ENCODE data around the gene ASH1L. TPM values are rescaled to one million over a fixed set of nuclear protein-coding genes. Genes with fewer than 3 reads are reported as not detected.
A peak's percentile ranks its signal among the peaks of the same experiment; 100 is the strongest.
"Not testable (repeated sequence)": the region's sequence is repeated elsewhere in the genome, so short reads cannot be mapped to it uniquely, and the experiment has no call there.

ASH1L gene
- total RNA-seq, 2 donors from 2014 or later, result 40.3 to 47.2 TPM

DNA sequence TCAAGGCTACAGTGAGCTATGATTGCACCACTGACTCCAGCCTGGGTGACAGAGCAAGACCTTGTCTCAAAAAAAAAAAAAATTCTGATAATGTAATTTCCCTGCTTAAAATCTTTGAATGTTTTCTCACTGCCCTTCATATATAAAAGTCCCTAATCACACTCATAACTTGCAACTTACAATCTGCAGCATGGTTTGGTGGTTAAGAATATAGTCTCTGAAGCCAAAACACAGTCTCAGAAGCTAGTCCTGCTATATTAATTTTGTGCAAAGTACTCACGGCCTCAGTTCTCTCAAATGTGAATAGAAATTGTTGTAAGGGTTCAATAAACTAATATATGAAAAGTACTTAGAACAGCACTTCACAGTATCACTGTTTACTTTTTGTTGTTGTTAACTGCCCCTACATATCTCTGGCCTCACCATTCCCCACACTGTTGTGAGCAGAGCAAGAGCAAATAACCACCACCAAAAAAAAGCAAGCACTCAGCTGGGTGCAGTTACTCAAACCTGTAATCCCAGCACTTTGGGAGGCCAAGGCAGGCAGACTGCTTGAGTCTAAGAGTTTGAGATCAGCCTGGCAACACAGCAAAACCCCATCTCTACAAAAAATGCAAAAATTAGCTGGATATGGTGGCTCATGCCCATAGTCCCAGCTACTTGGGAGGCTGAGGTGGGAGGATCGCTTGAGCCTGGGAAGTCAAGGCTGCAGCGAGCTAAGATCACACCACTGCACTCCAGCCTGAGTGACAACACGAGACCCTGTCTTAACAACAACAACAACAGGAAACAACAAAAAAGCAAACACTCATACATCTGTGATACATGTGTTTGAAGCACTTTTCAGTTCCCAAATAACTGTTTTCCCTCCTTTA is 22.4 kb downstream of the ASH1L start:
- H3K9me3 Mint-ChIP-seq, result no peaks in the 10 kb centered on the region
- H3K4me3 Mint-ChIP-seq, result peak overlapping the region; percentile 49 to 67
- no peaks in the 10 kb centered on the region for H3K27me3 Mint-ChIP-seq (ENCODE audit: low read depth)
- peaks cover 0 to 3% of the 10 kb centered on the region in 2 donors for H3K36me3 Mint-ChIP-seq (ENCODE audit: insufficient read depth in 2 of 2)
- DNase-seq, result peak; percentile 22 to 32
- H3K4me1 Mint-ChIP-seq (ENCODE audit: low read depth), result peaks cover 68% of the 10 kb centered on the region
- peak; percentile 12 to 20 for ATAC-seq (replicated peaks in 1 of 2)
- H3K27ac Mint-ChIP-seq, result peak overlapping the region; percentile 75

DNA sequence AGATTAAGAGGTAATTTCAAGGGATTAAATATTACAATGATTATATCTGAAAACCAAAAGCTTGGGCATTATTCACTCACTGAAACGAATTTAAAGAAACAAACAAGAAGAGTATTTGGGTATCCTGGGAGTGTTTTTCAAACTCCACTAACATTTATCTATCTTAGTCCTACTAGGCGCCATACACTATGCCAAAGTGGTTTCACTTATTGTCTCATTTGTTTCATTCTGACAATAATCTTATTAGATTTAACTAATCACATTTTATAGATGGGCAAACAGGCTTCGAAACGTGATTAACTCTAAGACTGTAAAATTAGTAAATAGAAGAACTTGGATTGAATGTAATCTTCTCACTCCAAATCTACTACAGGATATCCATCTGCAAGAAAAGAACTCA is 25.4 kb downstream of the ASH1L start:
- Mint-ChIP-seq H3K36me3 (ENCODE audit: insufficient read depth in 2 of 2) (peaks cover 4 to 10% of the 10 kb centered on the region in 2 donors), H3K4me3 (peak overlapping the region in 1 of 2 donors; percentile 93), H3K9me3 (peaks cover 2% of the 10 kb centered on the region in 2 donors), H3K27ac (peak overlapping the region; percentile 100), H3K27me3 (ENCODE audit: low read depth) (no peaks in the 10 kb centered on the region), H3K4me1 (ENCODE audit: low read depth) (peaks cover 75% of the 10 kb centered on the region)
- DNase-seq, result no peak
- no peak for ATAC-seq (replicated peaks in 1 of 2)

DNA sequence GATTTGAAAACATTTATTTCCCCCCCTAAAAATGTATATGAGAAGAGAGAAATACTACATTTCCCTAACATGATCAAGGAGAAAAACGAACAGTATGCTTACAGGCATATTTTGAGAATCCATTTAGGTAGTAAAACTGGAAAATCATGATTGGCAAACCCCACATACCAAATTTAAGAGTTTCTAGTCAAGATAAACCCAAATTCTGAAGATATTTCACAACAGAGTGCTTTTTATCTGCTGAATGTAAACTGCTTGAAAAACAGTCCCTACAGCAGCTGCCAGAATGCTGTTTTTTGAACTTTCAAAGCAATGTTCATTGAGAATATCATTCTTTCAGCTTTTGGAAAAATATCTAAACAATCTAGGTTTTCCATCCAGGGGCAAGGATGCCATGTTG is 31.0 kb downstream of the ASH1L start:
- peaks cover 45% of the 10 kb centered on the region for H3K4me1 Mint-ChIP-seq (ENCODE audit: low read depth)
- peak overlapping the region; percentile 29 for H3K27ac Mint-ChIP-seq
- no peaks in the 10 kb centered on the region for H3K27me3 Mint-ChIP-seq (ENCODE audit: low read depth)
- DNase-seq (no peak), ATAC-seq (replicated peaks in 1 of 2) (no peak)
- no peak overlapping the region for H3K4me3 Mint-ChIP-seq
- H3K36me3 Mint-ChIP-seq (ENCODE audit: insufficient read depth in 2 of 2), result peaks cover 4 to 14% of the 10 kb centered on the region in 2 donors
- peaks cover 2% of the 10 kb centered on the region in 2 donors for H3K9me3 Mint-ChIP-seq

DNA sequence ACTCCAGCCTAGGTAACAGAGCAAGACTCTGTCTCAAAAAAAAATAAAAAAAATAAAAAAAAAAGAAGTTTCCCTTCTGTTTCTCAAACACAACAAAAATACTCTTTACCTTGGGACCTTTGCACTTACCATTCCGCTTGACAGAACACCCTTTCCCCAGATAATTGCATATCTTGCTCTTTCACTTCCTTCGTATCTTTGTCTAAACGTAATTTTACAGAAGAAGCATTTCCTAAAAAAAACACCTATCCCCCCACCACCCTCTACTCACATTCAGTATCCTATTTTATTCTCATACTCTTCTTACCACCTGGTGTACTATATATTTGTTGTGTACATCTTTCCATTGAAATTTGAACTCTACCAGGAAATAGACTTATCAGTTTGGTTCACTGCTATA is 32.7 kb downstream of the ASH1L start:
- peaks cover 4 to 14% of the 10 kb centered on the region in 2 donors for H3K36me3 Mint-ChIP-seq (ENCODE audit: insufficient read depth in 2 of 2)
- peaks cover 2% of the 10 kb centered on the region in 2 donors for H3K9me3 Mint-ChIP-seq
- H3K4me3 Mint-ChIP-seq, result no peak overlapping the region
- no peak for ATAC-seq (replicated peaks in 1 of 2)
- H3K27me3 Mint-ChIP-seq (ENCODE audit: low read depth), result no peaks in the 10 kb centered on the region
- peaks cover 34% of the 10 kb centered on the region for H3K4me1 Mint-ChIP-seq (ENCODE audit: low read depth)
- H3K27ac Mint-ChIP-seq, result peak overlapping the region; percentile 66
- DNase-seq, result no peak

DNA sequence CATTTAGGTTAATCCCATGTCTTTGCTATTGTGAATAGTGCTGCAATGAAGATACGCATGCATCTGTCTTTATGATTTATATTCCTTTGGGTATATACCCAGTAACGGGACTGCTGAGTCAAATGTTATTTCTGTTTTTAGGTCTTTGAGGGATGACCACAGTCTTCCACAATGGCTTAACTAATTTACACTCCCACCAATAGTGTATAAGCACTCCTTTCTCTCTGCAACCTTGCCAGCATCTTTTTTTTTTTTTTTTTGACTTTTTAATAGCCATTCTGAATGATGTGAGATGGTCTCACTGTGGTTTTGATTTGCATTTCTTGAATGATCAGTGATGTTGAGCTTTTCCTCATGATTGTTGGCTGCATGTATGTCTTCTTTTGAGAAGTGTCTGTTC is 33.5 kb downstream of the ASH1L start:
- Mint-ChIP-seq H3K36me3 (ENCODE audit: insufficient read depth in 2 of 2) (peaks cover 4 to 10% of the 10 kb centered on the region in 2 donors), H3K4me3 (no peak overlapping the region), H3K9me3 (peaks cover 2% of the 10 kb centered on the region in 2 donors), H3K27me3 (ENCODE audit: low read depth) (no peaks in the 10 kb centered on the region), H3K4me1 (ENCODE audit: low read depth) (peaks cover 29% of the 10 kb centered on the region), H3K27ac (peak overlapping the region; percentile 66)
- no peak for DNase-seq
- ATAC-seq (replicated peaks in 1 of 2), result no peak

DNA sequence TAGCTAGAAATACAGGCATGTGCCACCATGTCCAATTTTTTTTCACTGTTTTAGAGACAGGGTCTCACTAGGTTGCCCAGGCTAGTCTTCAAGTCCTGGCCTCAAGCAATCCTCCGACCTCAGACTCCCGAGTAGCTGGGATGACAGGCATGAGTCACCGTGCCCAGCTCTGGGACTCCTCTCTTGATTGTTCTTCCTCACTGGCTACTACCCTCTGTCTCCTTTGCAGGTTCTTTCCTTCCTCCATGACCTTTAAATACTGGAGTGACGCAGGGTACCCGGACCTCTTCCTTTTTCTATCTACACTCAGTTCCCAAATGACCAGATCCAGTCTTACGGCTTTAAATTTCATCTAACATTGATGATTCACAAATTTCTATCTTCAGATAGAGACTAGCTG is 34.9 kb downstream of the ASH1L start:
- H3K27ac Mint-ChIP-seq, result no peak overlapping the region
- H3K27me3 Mint-ChIP-seq (ENCODE audit: low read depth), result no peaks in the 10 kb centered on the region
- DNase-seq, result no peak
- H3K36me3 Mint-ChIP-seq (ENCODE audit: insufficient read depth in 2 of 2), result peaks cover 0 to 7% of the 10 kb centered on the region in 2 donors
- ATAC-seq (replicated peaks in 1 of 2), result no peak
- H3K4me3 Mint-ChIP-seq, result no peak overlapping the region
- H3K9me3 Mint-ChIP-seq, result no peaks in the 10 kb centered on the region
- peaks cover 34% of the 10 kb centered on the region for H3K4me1 Mint-ChIP-seq (ENCODE audit: low read depth)

DNA sequence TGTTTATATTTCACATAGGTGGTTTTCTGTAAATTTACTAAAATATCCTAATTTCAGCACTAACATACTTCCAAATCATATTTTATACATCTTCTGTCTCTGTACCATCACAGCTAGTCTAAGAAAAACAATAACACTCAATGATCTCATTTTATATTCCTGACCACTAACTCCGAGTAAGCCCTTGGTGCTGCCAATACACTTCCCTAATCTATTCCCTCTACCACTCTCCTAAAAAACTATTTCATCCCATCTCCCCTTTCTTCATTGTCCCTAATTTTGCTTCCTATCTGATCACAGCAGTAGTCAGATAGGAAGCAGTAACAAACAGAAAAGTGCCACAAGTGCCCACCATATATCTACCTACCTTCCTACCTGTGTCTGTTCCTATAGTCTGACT is 36.2 kb downstream of the ASH1L start:
- Mint-ChIP-seq H3K4me1 (ENCODE audit: low read depth) (peaks cover 36% of the 10 kb centered on the region), H3K27me3 (ENCODE audit: low read depth) (no peaks in the 10 kb centered on the region), H3K4me3 (no peak overlapping the region), H3K9me3 (no peaks in the 10 kb centered on the region), H3K36me3 (ENCODE audit: insufficient read depth in 2 of 2) (peaks cover 0 to 8% of the 10 kb centered on the region in 2 donors), H3K27ac (no peak overlapping the region)
- no peak for DNase-seq
- no peak for ATAC-seq (replicated peaks in 1 of 2)

DNA sequence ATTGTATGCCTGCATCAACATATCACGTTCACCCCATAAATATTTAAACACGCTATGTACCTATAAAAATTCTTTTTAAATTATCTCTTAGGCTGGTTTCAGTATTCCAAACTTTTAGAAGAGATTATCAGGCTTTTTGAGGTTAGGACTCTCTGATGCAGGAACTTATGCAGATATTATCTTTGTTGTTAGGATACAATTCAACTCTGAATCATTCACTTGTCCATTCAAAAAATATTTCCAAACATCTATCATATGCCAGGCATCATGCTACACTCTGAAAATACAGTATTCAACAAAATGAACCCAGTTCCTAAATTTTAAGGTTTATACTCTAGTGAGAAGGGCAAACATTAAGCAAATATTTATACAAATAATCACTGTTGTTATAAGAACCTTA is 40.5 kb downstream of the ASH1L start:
- DNase-seq, result no peak
- peaks cover 5 to 17% of the 10 kb centered on the region in 2 donors for H3K36me3 Mint-ChIP-seq (ENCODE audit: insufficient read depth in 2 of 2)
- no peak for ATAC-seq (replicated peaks in 1 of 2)
- no peak overlapping the region for H3K4me3 Mint-ChIP-seq
- H3K9me3 Mint-ChIP-seq, result no peaks in the 10 kb centered on the region
- no peak overlapping the region for H3K27ac Mint-ChIP-seq
- peaks cover 38% of the 10 kb centered on the region for H3K4me1 Mint-ChIP-seq (ENCODE audit: low read depth)
- no peaks in the 10 kb centered on the region for H3K27me3 Mint-ChIP-seq (ENCODE audit: low read depth)

DNA sequence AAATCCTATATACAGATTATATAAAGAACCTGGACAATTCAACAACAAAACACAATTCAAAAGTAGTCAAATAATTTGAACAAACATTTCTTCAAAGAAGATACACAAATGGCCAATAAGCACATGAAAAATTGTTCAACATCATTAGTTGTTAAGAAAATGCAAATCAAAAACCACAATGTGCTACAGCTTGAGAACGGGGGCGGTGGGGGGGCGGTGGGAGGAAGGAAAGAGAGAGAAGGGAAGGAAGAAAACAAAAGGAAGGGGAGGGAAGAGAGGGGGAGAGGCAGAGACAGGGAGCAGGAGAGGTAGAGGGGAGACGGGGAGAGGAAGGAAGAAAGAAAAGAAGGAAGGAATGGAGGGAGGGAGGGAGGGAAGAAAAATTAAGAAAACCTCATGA is 44.1 kb downstream of the ASH1L start:
- H3K9me3 Mint-ChIP-seq, result no peaks in the 10 kb centered on the region
- H3K4me1 Mint-ChIP-seq (ENCODE audit: low read depth), result peaks cover 52% of the 10 kb centered on the region
- H3K4me3 Mint-ChIP-seq, result no peak overlapping the region
- ATAC-seq (replicated peaks in 1 of 2) (no peak), DNase-seq (no peak)
- no peaks in the 10 kb centered on the region for H3K27me3 Mint-ChIP-seq (ENCODE audit: low read depth)
- H3K36me3 Mint-ChIP-seq (ENCODE audit: insufficient read depth in 2 of 2), result peaks cover 6 to 25% of the 10 kb centered on the region in 2 donors
- H3K27ac Mint-ChIP-seq, result no peak overlapping the region

DNA sequence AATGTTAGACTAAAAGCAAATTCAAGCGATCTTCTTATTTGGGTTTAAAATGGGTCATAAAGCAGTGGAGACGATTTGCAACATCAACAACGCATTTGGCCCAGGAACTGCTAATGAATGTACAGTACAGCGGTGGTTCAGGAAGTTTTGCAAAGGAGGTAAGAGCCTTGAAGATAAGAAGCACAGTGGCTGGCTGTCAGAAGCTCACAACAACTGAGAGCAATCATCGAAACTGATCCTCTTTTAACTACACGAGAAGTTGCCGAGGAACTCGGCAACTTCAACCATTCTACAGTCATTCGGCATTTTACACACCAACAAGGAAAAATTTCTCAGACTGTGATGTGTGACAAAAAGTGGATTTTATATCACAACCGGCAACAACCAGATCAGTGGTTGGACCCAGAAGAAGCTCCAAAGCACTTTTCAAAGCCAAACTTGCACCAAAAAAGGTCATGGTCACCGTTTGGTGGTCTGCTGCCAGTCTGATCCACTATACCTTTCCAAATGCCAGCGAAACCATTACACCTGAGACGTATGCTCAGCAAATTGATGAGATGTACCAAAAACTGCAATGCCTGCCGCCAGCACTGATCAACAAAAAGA is 47.9 kb downstream of the ASH1L start:
- Mint-ChIP-seq H3K27ac (peak overlapping the region; percentile 66), H3K9me3 (no peaks in the 10 kb centered on the region), H3K36me3 (ENCODE audit: insufficient read depth in 2 of 2) (peaks cover 5 to 20% of the 10 kb centered on the region in 2 donors), H3K4me3 (peak overlapping the region; percentile 73 to 79), H3K27me3 (ENCODE audit: low read depth) (no peaks in the 10 kb centered on the region), H3K4me1 (ENCODE audit: low read depth) (peaks cover 46% of the 10 kb centered on the region)
- ATAC-seq (replicated peaks in 1 of 2) (peak; percentile 50 to 55), DNase-seq (no peak)

DNA sequence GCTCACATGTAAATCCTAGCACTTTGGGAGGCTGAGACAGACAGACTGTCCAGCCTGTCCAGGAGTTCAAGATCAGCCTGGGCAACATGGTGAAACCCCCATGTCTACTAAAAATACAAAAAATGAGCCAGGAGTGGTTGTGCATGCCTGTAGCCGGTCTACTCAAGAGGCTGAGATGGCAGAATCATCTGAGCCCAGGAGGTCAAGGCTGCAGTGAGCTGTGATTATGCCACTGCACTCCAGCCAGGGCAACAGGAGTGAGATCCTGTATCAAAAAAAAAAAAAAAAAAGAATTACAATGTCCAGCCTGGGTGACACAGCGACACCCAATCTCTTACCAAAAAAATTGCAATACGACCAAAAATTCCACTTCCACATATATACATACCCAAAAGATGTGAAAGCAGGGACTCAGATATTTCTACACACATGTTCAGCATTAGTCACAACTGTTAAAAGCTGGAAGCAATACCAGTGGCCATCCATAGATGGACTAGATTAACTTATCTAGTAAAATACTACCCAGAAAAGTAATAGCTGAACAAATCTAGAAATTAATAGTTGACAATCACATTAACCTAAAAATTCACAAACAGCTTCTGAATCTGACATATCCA is 49.2 kb downstream of the ASH1L start:
- Mint-ChIP-seq H3K4me3 (peak overlapping the region in 1 of 2 donors; percentile 49), H3K36me3 (ENCODE audit: insufficient read depth in 2 of 2) (peaks cover 5 to 16% of the 10 kb centered on the region in 2 donors), H3K4me1 (ENCODE audit: low read depth) (peaks cover 55% of the 10 kb centered on the region), H3K27ac (peak overlapping the region; percentile 51), H3K27me3 (ENCODE audit: low read depth) (no peaks in the 10 kb centered on the region), H3K9me3 (no peaks in the 10 kb centered on the region)
- ATAC-seq (replicated peaks in 1 of 2) (no peak), DNase-seq (no peak)

DNA sequence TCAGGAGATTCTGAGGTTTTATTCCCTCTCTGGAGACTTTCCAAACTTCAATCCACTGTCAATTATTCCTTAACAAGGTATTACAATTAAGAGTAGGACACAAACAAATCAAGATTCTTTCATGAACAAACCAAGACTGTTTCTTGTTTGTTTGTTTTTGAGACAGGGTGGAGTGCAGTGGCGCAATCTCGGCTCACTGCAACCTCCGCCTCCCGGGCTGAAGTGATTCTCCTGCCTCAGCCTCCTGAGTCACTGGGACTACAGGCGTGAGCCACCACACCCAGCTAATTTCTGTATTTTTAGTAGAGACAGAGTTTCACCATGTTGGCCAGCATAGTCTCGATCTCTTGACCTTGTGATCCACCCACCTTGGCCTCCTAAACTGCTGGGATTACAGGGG is 51.2 kb downstream of the ASH1L start:
- H3K9me3 Mint-ChIP-seq; H3K4me3 Mint-ChIP-seq; H3K27ac Mint-ChIP-seq; DNase-seq; ATAC-seq (replicated peaks in 1 of 2); H3K27me3 Mint-ChIP-seq (ENCODE audit: low read depth): not testable (repeated sequence)
- peaks cover 2 to 10% of the 10 kb centered on the region in 2 donors for H3K36me3 Mint-ChIP-seq (ENCODE audit: insufficient read depth in 2 of 2)
- H3K4me1 Mint-ChIP-seq (ENCODE audit: low read depth), result peaks cover 50% of the 10 kb centered on the region

DNA sequence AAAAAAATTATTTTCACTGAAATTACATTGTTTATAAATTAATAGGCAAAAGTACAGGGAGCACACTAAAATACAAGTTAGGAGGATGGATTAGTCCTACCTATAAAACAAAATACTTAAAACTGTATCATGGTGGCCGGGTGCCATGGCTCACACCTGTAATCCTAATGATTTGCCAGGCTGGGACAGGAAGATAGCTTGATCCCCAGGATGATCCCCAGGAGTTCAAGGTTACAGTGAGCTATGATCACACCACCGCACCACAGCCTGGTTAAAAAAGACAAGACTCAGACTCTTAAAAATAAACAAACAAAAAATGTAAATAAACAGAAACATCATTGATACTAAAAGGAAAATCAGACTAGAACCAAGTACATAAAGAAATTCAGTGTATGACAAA is 53.5 kb downstream of the ASH1L start:
- Mint-ChIP-seq H3K27ac (no peak overlapping the region), H3K4me3 (no peak overlapping the region), H3K36me3 (ENCODE audit: insufficient read depth in 2 of 2) (peaks cover 2 to 9% of the 10 kb centered on the region in 2 donors), H3K9me3 (no peaks in the 10 kb centered on the region), H3K4me1 (ENCODE audit: low read depth) (peaks cover 34% of the 10 kb centered on the region), H3K27me3 (ENCODE audit: low read depth) (no peaks in the 10 kb centered on the region)
- ATAC-seq (replicated peaks in 1 of 2) (no peak), DNase-seq (no peak)
